ENCODE results near the gene PPHLN1.

Gene PPHLN1

DNA sequence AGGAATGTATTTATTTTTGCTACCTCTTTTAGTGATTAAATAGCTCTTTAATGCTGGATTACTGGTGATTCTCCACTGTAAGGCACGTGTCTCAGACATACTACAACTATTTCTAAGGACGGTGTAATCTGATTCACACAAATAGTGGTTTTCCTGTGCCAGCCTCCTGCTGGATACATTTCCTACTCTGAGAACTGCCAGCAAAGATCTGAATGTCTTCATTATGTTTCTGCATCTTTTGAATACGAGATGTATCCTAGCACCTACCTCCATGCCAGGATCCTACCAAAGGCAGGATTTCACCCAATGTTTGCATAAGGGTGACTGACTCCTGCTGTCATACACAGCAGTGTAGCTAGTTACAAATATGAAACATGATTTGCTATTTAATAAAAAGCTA is 143.0 kb downstream of the PPHLN1 start:
- no peaks in the 10 kb centered on the region for H3K9me3 ChIP-seq (ENCODE audit: control insufficient read depth, insufficient read depth, low read depth, low read length)
- no peak overlapping the region for H3K27ac ChIP-seq (ENCODE audit: low read depth, low read length)
- peaks cover 66% of the 10 kb centered on the region for H3K36me3 ChIP-seq (ENCODE audit: control insufficient read depth, insufficient read depth, low read length)
- no peak overlapping the region for H3K4me3 ChIP-seq (ENCODE audit: low read depth, low read length)
- no peak overlapping the region for H3K9ac ChIP-seq (ENCODE audit: low read length)
- peaks cover 35% of the 10 kb centered on the region for H3K4me1 ChIP-seq (ENCODE audit: control insufficient read depth, insufficient read depth, low read length)
- H3K27me3 ChIP-seq (ENCODE audit: control insufficient read depth, insufficient read depth, low read length) = no peaks in the 10 kb centered on the region

DNA sequence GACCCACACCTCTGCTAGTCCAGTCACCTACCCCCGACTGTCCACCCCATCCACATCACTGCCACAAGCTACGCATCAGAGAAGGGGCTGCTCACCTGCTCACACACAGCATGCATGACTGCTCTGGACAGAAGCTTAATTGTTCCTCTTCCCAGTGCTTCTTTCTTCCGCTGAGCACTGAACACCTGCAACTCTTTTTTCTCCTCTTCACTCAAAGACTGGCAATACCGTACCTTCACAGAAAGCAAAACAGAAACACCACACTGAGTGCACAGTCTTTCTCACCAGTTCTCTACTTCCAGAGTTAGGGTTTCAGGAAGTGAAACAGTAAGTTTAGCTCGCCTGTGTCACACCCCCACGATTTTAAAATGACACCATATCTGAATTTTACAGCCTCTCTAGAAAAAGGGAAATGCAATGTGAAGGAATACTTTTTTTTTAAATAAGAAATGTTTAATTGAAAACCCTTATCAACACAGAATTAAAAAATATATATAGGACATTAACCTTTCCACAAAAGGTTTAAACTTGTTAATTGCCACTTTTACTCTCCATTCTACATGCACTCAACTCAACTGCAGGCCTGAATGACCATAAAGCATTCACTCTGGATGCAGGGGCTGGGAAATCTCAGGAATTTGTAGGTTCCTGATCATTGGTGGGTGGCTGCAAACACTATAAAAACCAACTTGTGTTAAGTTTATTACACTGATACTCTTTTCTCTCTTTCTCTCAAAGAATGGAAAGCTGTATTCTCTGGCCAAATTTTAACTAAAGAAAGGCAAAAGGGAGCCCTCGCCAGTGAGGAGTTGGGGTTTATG is 143.6 kb downstream of the PPHLN1 start:
- H3K27ac ChIP-seq (ENCODE audit: low read depth, low read length) = no peak overlapping the region
- no peak overlapping the region for H3K9ac ChIP-seq (ENCODE audit: low read length)
- H3K9me3 ChIP-seq (ENCODE audit: control insufficient read depth, insufficient read depth, low read depth, low read length) = no peaks in the 10 kb centered on the region
- H3K4me3 ChIP-seq (ENCODE audit: low read depth, low read length) = no peak overlapping the region
- no peaks in the 10 kb centered on the region for H3K27me3 ChIP-seq (ENCODE audit: control insufficient read depth, insufficient read depth, low read length)
- H3K4me1 ChIP-seq (ENCODE audit: control insufficient read depth, insufficient read depth, low read length) = peaks cover 39% of the 10 kb centered on the region
- peaks cover 59% of the 10 kb centered on the region for H3K36me3 ChIP-seq (ENCODE audit: control insufficient read depth, insufficient read depth, low read length)

DNA sequence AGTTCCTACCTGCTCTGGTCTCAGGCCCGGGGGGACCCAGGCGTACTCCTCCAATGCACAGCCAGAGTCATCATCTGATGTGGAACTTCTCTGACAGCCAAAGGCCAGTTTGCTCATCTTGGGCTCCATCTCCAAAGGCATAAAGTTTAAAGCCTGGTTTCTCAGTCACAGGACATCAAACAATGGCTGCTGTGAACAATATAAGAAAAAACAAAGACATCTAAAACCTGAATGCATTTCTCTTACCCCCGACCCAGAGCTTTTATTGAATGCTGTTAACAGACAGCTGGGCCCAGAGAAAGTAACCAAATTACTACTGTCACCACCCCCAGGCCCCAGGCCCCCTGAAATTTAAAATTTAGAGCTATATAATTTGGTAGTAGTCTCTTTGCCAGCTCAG is 146.4 kb downstream of the PPHLN1 start:
- Histone ChIP-seq H3K4me1 (ENCODE audit: control insufficient read depth, insufficient read depth, low read length) (peaks cover 47% of the 10 kb centered on the region), H3K4me3 (ENCODE audit: low read depth, low read length) (no peak overlapping the region), H3K27ac (ENCODE audit: low read depth, low read length) (no peak overlapping the region), H3K36me3 (ENCODE audit: control insufficient read depth, insufficient read depth, low read length) (peaks cover 36% of the 10 kb centered on the region), H3K27me3 (ENCODE audit: control insufficient read depth, insufficient read depth, low read length) (no peaks in the 10 kb centered on the region), H3K9ac (ENCODE audit: low read length) (no peak overlapping the region), H3K9me3 (ENCODE audit: control insufficient read depth, insufficient read depth, low read depth, low read length) (no peaks in the 10 kb centered on the region)

DNA sequence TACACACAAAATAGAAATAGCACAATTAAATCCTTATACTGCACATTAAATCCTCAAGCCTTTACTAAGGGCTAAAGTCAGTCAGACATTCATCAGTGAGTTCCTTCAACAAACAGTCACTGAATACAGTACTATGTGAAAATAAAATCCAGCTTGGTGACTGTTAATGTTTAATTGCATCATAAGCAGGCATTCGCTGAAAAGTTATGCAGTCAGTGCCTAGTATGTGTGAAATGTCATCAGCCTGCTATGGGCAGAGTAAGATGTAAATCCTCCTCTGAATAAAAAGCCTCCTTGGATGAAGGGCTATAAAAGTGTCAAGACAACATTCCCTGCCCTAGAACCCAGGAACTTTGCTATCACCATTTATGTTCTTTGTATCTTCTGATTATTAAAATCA is 147.2 kb downstream of the PPHLN1 start:
- Histone ChIP-seq H3K36me3 (ENCODE audit: control insufficient read depth, insufficient read depth, low read length) (peaks cover 35% of the 10 kb centered on the region), H3K9ac (ENCODE audit: low read length) (no peak overlapping the region), H3K4me1 (ENCODE audit: control insufficient read depth, insufficient read depth, low read length) (peaks cover 47% of the 10 kb centered on the region), H3K27ac (ENCODE audit: low read depth, low read length) (no peak overlapping the region), H3K4me3 (ENCODE audit: low read depth, low read length) (no peak overlapping the region), H3K9me3 (ENCODE audit: control insufficient read depth, insufficient read depth, low read depth, low read length) (no peaks in the 10 kb centered on the region), H3K27me3 (ENCODE audit: control insufficient read depth, insufficient read depth, low read length) (no peaks in the 10 kb centered on the region)

DNA sequence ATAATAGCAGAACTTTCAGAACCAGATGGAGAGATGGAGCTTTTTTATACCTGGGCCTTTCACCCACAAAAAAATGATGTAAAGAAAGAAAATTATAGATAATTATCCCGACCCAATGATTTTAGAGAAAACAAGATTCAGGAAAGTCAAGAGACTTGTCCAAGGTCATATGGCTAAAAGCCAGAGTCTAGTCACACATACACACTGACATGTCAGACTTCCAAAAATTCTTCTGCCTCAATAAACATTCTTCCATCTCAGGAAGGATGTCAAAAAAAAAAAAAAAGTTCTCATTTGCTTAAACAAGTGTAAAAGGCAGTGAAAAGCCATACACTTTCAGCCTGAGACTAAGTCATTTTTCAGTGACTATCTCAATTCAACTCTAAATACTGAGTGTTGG is 147.6 kb downstream of the PPHLN1 start:
- H3K27me3 ChIP-seq (ENCODE audit: control insufficient read depth, insufficient read depth, low read length) = no peaks in the 10 kb centered on the region
- peaks cover 49% of the 10 kb centered on the region for H3K4me1 ChIP-seq (ENCODE audit: control insufficient read depth, insufficient read depth, low read length)
- H3K36me3 ChIP-seq (ENCODE audit: control insufficient read depth, insufficient read depth, low read length) = peaks cover 30% of the 10 kb centered on the region
- H3K9me3 ChIP-seq (ENCODE audit: control insufficient read depth, insufficient read depth, low read depth, low read length) = no peaks in the 10 kb centered on the region
- H3K27ac ChIP-seq (ENCODE audit: low read depth, low read length) = no peak overlapping the region
- H3K9ac ChIP-seq (ENCODE audit: low read length) = no peak overlapping the region
- no peak overlapping the region for H3K4me3 ChIP-seq (ENCODE audit: low read depth, low read length)

DNA sequence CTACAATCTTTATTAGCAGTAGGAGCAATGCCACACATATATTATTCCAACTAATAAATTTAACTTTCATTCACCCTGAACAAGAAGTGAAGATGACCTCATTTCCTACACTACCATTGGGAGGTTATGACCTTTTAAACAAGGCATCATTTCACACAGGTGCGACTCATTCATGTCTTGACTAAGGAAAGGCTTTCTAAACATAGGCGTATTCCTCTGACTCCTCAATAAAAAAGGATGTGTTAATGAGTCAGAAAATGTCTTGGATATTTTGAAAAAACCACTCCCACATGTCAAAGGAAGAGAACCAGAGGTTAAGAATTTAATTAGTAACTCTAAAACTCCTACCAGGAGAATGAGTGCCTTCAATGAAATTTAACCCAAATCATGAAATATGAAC is 148.4 kb downstream of the PPHLN1 start:
- H3K4me3 ChIP-seq (ENCODE audit: low read depth, low read length) = no peak overlapping the region
- H3K9me3 ChIP-seq (ENCODE audit: control insufficient read depth, insufficient read depth, low read depth, low read length) = no peaks in the 10 kb centered on the region
- no peaks in the 10 kb centered on the region for H3K27me3 ChIP-seq (ENCODE audit: control insufficient read depth, insufficient read depth, low read length)
- H3K36me3 ChIP-seq (ENCODE audit: control insufficient read depth, insufficient read depth, low read length) = peaks cover 22% of the 10 kb centered on the region
- H3K9ac ChIP-seq (ENCODE audit: low read length) = no peak overlapping the region
- peaks cover 54% of the 10 kb centered on the region for H3K4me1 ChIP-seq (ENCODE audit: control insufficient read depth, insufficient read depth, low read length)
- no peak overlapping the region for H3K27ac ChIP-seq (ENCODE audit: low read depth, low read length)

DNA sequence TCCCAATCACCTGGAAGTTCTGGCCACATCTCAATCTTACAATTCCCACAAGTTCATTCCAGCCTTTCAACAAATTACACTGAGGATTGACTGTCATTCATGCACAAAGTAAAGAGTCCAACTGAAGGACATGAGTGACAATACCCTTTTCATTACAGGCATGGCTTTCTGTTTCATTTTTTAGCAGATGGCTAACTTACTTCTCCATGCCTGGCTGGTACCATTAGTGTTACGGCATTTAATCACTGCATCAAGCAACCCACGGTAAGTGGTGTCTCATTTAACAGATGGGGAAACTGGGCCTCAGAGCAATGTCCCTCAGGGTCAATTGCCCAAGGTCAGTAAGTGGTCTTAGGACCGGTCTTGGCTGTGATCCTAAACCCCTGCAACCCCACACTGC is 149.1 kb downstream of the PPHLN1 start:
- H3K9me3 ChIP-seq (ENCODE audit: control insufficient read depth, insufficient read depth, low read depth, low read length) = no peaks in the 10 kb centered on the region
- no peak overlapping the region for H3K4me3 ChIP-seq (ENCODE audit: low read depth, low read length)
- peaks cover 51% of the 10 kb centered on the region for H3K4me1 ChIP-seq (ENCODE audit: control insufficient read depth, insufficient read depth, low read length)
- no peak overlapping the region for H3K9ac ChIP-seq (ENCODE audit: low read length)
- H3K27me3 ChIP-seq (ENCODE audit: control insufficient read depth, insufficient read depth, low read length) = no peaks in the 10 kb centered on the region; the same call in 1 of the 2 replicates
- no peak overlapping the region for H3K27ac ChIP-seq (ENCODE audit: low read depth, low read length)
- peaks cover 16% of the 10 kb centered on the region for H3K36me3 ChIP-seq (ENCODE audit: control insufficient read depth, insufficient read depth, low read length)

DNA sequence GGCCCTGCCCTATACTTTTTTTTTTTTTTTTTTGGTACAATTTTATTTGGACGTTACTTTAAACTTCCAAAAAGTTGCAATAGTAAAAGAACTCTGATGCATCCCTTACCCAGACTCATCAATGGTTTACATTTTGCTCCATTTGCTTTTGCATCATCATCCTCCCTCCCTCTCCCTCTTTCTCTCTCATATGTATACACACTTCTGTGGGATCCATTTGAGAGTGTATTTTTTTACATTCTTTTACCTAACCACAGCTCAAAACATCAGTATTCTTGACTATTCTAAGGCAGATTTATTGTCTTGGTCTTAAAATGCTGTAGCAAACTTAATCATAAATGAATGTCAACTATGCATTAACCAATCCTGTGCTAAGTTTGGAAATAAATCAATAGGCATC is 152.0 kb downstream of the PPHLN1 start:
- Histone ChIP-seq H3K27ac (ENCODE audit: low read depth, low read length) (no peak overlapping the region), H3K36me3 (ENCODE audit: control insufficient read depth, insufficient read depth, low read length) (no peaks in the 10 kb centered on the region), H3K9me3 (ENCODE audit: control insufficient read depth, insufficient read depth, low read depth, low read length) (no peaks in the 10 kb centered on the region), H3K9ac (ENCODE audit: low read length) (no peak overlapping the region), H3K27me3 (ENCODE audit: control insufficient read depth, insufficient read depth, low read length) (peaks cover 13% of the 10 kb centered on the region), H3K4me3 (ENCODE audit: low read depth, low read length) (no peak overlapping the region), H3K4me1 (ENCODE audit: control insufficient read depth, insufficient read depth, low read length) (peaks cover 43% of the 10 kb centered on the region)

DNA sequence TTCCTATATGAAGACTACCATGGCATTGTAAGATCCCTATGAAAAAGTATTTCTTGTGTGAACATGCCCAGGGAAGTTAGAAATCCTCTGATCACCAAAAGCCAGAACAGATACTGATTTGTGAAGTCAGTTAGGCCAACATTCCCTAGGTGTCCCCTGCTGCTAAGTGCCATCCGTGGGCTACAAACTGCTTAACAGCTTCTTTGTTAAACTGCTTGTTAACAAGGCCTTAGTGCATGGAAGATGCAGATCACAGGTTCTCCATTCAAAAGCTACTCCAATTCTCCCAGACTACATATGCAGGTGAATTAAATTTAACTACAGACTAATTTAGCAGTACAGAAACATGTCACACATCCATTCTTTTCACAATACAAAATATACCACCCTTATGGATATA is 155.4 kb downstream of the PPHLN1 start:
- H3K4me3 ChIP-seq (ENCODE audit: low read depth, low read length) = peak overlapping the region; percentile 98
- H3K9me3 ChIP-seq (ENCODE audit: control insufficient read depth, insufficient read depth, low read depth, low read length) = no peaks in the 10 kb centered on the region
- H3K27me3 ChIP-seq (ENCODE audit: control insufficient read depth, insufficient read depth, low read length) = peaks cover 13% of the 10 kb centered on the region
- H3K9ac ChIP-seq (ENCODE audit: low read length) = peak overlapping the region; percentile 98
- H3K27ac ChIP-seq (ENCODE audit: low read depth, low read length) = no peak overlapping the region
- no peaks in the 10 kb centered on the region for H3K36me3 ChIP-seq (ENCODE audit: control insufficient read depth, insufficient read depth, low read length)
- peaks cover 43% of the 10 kb centered on the region for H3K4me1 ChIP-seq (ENCODE audit: control insufficient read depth, insufficient read depth, low read length)

DNA sequence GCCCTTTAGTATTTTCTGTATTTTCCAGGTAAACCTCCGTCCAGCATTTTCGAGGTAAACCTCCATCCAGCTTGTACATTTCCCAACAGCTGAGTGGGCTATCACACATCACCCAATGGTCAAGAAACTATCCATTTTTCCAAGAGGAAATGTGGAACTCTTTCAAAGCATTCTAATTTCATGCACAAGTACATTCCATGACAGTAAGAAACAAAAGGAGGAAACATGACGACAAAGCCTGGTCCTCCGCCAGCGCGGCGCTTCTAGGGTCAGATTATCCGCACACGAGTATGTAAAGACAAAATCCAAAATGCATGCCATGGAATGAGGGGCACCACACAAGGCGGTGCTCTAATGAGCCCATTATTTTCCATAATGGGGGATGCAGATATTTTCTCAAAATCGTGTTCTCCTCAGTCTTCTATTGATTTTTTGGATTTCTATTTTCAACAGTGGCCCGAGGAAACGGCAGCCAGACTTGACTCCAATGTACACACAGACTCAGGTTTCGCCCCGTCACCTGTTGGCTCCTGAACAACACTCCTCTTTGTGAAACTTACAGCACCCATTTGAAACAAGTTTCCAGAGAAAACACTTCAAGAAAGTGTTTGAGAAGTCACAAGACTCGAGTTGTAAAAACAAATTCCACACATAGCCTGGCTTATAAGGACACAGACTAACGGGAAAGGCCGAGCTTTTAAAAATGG is 156.2 kb downstream of the PPHLN1 start:
- H3K9ac ChIP-seq (ENCODE audit: low read length) = peak overlapping the region; percentile 98

DNA sequence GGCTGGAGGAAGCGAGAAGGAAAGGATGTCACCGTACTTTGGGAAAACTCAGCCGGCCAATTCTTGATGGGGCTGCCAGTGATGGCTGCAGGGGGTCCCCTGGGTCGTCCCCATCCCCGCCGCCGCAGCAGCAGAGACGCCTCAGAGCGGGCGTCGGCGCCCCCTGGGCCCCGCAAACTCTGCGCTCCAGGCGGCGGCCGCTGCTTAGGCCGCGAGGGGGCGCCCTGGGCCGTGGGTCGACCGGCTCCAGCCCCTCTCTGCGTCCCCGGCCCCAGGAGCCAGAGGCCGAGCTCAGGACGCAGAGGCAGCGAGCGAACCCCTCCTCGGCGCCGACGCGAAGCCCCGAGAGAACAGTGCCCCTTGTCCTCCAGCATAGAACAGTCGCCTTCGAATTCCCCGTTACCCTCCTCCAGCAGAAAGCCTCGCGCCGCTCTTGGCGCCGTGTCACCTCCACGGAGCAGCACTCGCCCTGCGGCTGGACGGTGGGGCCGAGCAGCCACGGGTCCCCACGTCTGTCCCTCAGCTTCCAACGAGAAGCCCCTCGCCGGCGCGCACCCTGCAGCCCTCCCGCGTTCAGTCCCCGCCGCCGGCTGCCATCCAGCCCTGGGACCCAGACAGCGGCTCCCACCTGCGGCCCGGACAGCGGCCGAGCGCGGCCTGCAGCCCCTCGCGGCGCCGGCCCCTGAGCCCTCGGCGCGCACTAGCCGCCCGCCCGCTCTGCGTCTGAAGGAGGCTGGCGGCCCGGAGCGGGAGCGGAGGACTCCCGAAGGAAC is 157.0 kb downstream of the PPHLN1 start:
- Histone ChIP-seq H3K27me3 (ENCODE audit: control insufficient read depth, insufficient read depth, low read length) (peaks cover 29% of the 10 kb centered on the region), H3K9me3 (ENCODE audit: control insufficient read depth, insufficient read depth, low read depth, low read length) (no peaks in the 10 kb centered on the region), H3K4me3 (ENCODE audit: low read depth, low read length) (peak overlapping the region; percentile 98), H3K4me1 (ENCODE audit: control insufficient read depth, insufficient read depth, low read length) (peaks cover 54% of the 10 kb centered on the region), H3K27ac (ENCODE audit: low read depth, low read length) (peak overlapping the region; percentile 80), H3K9ac (ENCODE audit: low read length) (peak overlapping the region; percentile 98), H3K36me3 (ENCODE audit: control insufficient read depth, insufficient read depth, low read length) (no peaks in the 10 kb centered on the region)

More for the DNA sequence above, 156.2 kb downstream of the PPHLN1 start:
- Histone ChIP-seq H3K4me1 (ENCODE audit: control insufficient read depth, insufficient read depth, low read length) (peaks cover 51% of the 10 kb centered on the region), H3K27ac (ENCODE audit: low read depth, low read length) (no peak overlapping the region; the same call in 1 of the 2 replicates), H3K4me3 (ENCODE audit: low read depth, low read length) (peak overlapping the region; percentile 98), H3K27me3 (ENCODE audit: control insufficient read depth, insufficient read depth, low read length) (peaks cover 21% of the 10 kb centered on the region), H3K9me3 (ENCODE audit: control insufficient read depth, insufficient read depth, low read depth, low read length) (no peaks in the 10 kb centered on the region), H3K36me3 (ENCODE audit: control insufficient read depth, insufficient read depth, low read length) (no peaks in the 10 kb centered on the region)

Data from HUES6 (cell line).